ENCODE results near the gene TECTA. TPM values are rescaled to one million over a fixed set of nuclear protein-coding genes. Genes with fewer than 3 reads are reported as not detected.

Gene TECTA
- total and polyA plus RNA-seq, 2 of the 8 experiments (the other 6 are each of a cell fraction or from before 2014, with no cell fraction given) = 0.59 to 1.0 TPM

DNA sequence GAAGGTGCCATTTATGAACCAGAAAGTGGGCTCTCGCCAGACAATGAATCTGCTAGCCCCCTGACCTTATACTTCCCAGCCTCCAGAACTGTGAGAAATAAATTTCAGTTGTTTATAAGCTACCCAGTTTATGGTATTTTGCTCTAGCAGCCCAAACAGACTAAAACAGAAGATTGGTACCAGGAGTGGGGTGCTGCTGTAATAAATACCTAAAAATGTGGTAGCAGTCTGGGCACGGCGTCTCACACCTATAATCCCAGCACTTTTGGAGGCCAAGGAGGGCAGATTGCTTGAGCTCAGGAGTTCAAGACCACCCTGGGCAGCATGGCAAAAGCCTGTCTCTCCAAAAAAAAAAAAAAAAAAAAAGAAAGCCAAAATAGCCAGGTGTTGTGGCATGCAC, 21.3 kb downstream of the TECTA start:
- Histone ChIP-seq H4K20me1 (replicated peaks in 1 of 2; ENCODE audit: control insufficient read depth in 1 of 2, insufficient read depth in 2 of 2, low read length in 2 of 2) (no peaks in the 10 kb centered on the region), H3K9me3 (ENCODE audit: insufficient read depth in 2 of 2, low read depth in 1 of 2, low read length in 1 of 2) (peaks cover 12 to 18% of the 10 kb centered on the region in 2 experiments), H3K23ac (ENCODE audit: insufficient read length) (no peak overlapping the region), H2AFZ (ENCODE audit: low read length) (no peak overlapping the region), H3K4me2 (ENCODE audit: insufficient read depth in 1 of 2, low read depth in 2 of 2, low read length in 2 of 2) (no peak overlapping the region), H2BK5ac (ENCODE audit: low read depth, low read length) (no peak overlapping the region), H3K79me2 (ENCODE audit: control insufficient read depth in 1 of 2, insufficient read depth in 2 of 2, low read length in 2 of 2) (no peaks in the 10 kb centered on the region), H3K36me3 (ENCODE audit: control insufficient read depth in 2 of 4, insufficient read depth in 4 of 4, low read length in 3 of 4) (no peaks in the 10 kb centered on the region), H3K9ac (replicated peaks in 1 of 4; ENCODE audit: extremely low read depth in 1 of 4, low read depth in 3 of 4, low read length in 3 of 4) (no peak overlapping the region), H3K27me3 (replicated peaks in 1 of 4; ENCODE audit: control insufficient read depth in 3 of 4, extremely low read depth in 1 of 4, insufficient read depth in 3 of 4, low read length in 3 of 4) (no peaks in the 10 kb centered on the region), H3K27ac (ENCODE audit: low read depth, low read length) (no peak overlapping the region), H3K18ac (ENCODE audit: extremely low read depth, low read length) (no peak overlapping the region), H3K56ac (replicated peaks; ENCODE audit: insufficient read length, low read depth, low read length) (no peak overlapping the region), H2AK5ac (ENCODE audit: low read depth, low read length) (no peak overlapping the region), H4K91ac (replicated peaks; ENCODE audit: insufficient read length, low read length) (no peak overlapping the region), H3K79me1 (ENCODE audit: low read depth, low read length) (no peaks in the 10 kb centered on the region), H4K5ac (ENCODE audit: insufficient read length, low read depth, low read length) (no peak overlapping the region), H2BK120ac (replicated peaks; ENCODE audit: low read depth, low read length) (no peak overlapping the region), H3K4me3 (ENCODE audit: extremely low read depth in 1 of 4, insufficient read depth in 2 of 4, low read depth in 3 of 4, low read length in 4 of 4) (no peak overlapping the region), H3K4ac (replicated peaks; ENCODE audit: insufficient read length, low read depth, low read length) (no peak overlapping the region), H2BK12ac (ENCODE audit: low read depth, low read length) (no peak overlapping the region), H2BK20ac (ENCODE audit: low read length) (no peak overlapping the region), H3K4me1 (replicated peaks in 1 of 4; ENCODE audit: control insufficient read depth in 3 of 4, insufficient read depth in 4 of 4, low read length in 3 of 4) (no peaks in the 10 kb centered on the region), H4K8ac (ENCODE audit: extremely low read depth, insufficient read depth, low read length) (no peak overlapping the region), H3K14ac (ENCODE audit: insufficient read length) (no peak overlapping the region), H3K23me2 (ENCODE audit: low read depth, low read length) (no peaks in the 10 kb centered on the region), H2BK15ac (ENCODE audit: low read length) (no peak overlapping the region)
- no peak for TF ChIP-seq TCF12 (IDR thresholded peaks at IDR 0.05; ENCODE audit: low read depth, low read length)
- TF ChIP-seq NRF1 (IDR thresholded peaks at IDR 0.05; ENCODE audit: low read depth, low read length) = no peak
- TF ChIP-seq ZNF274 (IDR thresholded peaks at IDR 0.05; ENCODE audit: borderline replicate concordance, extremely low read depth, low read length) = no peak
- TF ChIP-seq SIN3A (conservative IDR thresholded peaks at IDR 0.05 in 1 of 2, IDR thresholded peaks at IDR 0.05 in 1 of 2; ENCODE audit: low read depth in 1 of 2, low read length in 2 of 2) = no peak
- no peak for TF ChIP-seq BRCA1 (IDR thresholded peaks at IDR 0.05; ENCODE audit: low read depth, low read length)
- no peak for TF ChIP-seq SP4 (IDR thresholded peaks at IDR 0.05; ENCODE audit: low read length)
- no peak for TF ChIP-seq GTF2F1 (IDR thresholded peaks at IDR 0.05; ENCODE audit: borderline replicate concordance, low read depth, low read length)
- TF ChIP-seq KDM5A (IDR thresholded peaks at IDR 0.05; ENCODE audit: low read length) = no peak
- TF ChIP-seq, protein P1, sequence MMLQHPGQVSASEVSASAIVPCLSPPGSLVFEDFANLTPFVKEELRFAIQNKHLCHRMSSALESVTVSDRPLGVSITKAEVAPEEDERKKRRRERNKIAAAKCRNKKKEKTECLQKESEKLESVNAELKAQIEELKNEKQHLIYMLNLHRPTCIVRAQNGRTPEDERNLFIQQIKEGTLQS (IDR thresholded peaks at IDR 0.05; ENCODE audit: insufficient read depth, low read depth, low read length) = no peak
- ChIA-PET POLR2A (ENCODE audit: partially characterized antibody) (no interaction called here), CTCF (ENCODE audit: partially characterized antibody) (interaction anchor here (0.7 to 6.7 kb wide), 8 partner anchors 10 to 132 kb away, joined by 3 to 40 read pairs (median 4); no protein-coding TSS in a partner anchor)
- 81% methylated on average over 3 of the region's 3 CpGs; no CpG with 5 or more reads in 1 of the 2 experiments for WGBS, 2 experiments (ENCODE audit: extremely low coverage in 1 of 2, insufficient coverage in 1 of 2, insufficient read length in 1 of 2, insufficient replicate concordance in 2 of 2, low coverage in 1 of 2, low lambda C conversion rate in 2 of 2, missing lambda C conversion rate in 1 of 2)
- FAIRE-seq (no peak), DNase-seq (ENCODE audit: low read depth in 1 of 2, low spot score in 2 of 2) (no peak)

All from H1 (cell line).